Measurements from ENCODE around the gene DPYD. TPM values are rescaled to one million over a fixed set of nuclear protein-coding genes. Genes with fewer than 3 reads are reported as not detected.

Gene DPYD
- total and polyA plus RNA-seq, 9 of the 15 experiments (the other 6 are each of a cell fraction or from before 2014, with no cell fraction given) = 0.03 to 0.25 (median 0.08) TPM; not detected in 2

GRCh38 chr1:97482022-97482421, 438.8 kb downstream of the DPYD start:
- Histone ChIP-seq H3K27me3 (ENCODE audit: control insufficient read depth in 2 of 2, insufficient read depth in 2 of 2, low read length in 2 of 2) (no peaks in the 10 kb centered on the region), H3K4me2 (ENCODE audit: insufficient read depth, low read length) (no peak overlapping the region), H3K79me2 (ENCODE audit: control insufficient read depth, insufficient read depth, low read length) (no peaks in the 10 kb centered on the region), H3K4me1 (replicated peaks in 1 of 2; ENCODE audit: control insufficient read depth in 2 of 2, insufficient read depth in 2 of 2, low read length in 2 of 2) (no peaks in the 10 kb centered on the region), H2AFZ (ENCODE audit: low read depth, low read length) (no peak overlapping the region), H3K9me3 (replicated peaks; ENCODE audit: control insufficient read depth, insufficient read depth, low read depth, low read length) (no peaks in the 10 kb centered on the region), H4K20me1 (replicated peaks; ENCODE audit: control insufficient read depth, insufficient read depth, low read length) (no peaks in the 10 kb centered on the region), H3K27ac (ENCODE audit: extremely low read depth, low read depth, low read length) (no peak overlapping the region), H3K9ac (ENCODE audit: insufficient read depth in 1 of 2, low read depth in 2 of 2, low read length in 2 of 2) (no peak overlapping the region), H3K36me3 (ENCODE audit: control insufficient read depth, insufficient read depth, low read length) (no peaks in the 10 kb centered on the region), H3K4me3 (no peak overlapping the region), H3K9me1 (ENCODE audit: control insufficient read depth, insufficient read depth, low read length) (no peaks in the 10 kb centered on the region)
- ChIA-PET POLR2A (no interaction called here), CTCF (ENCODE audit: low intra/inter-chr PET ratio) (no interaction called here)
- DNase-seq (ENCODE audit: extremely low read depth in 1 of 4, low spot score in 3 of 4) = no peak
- in situ Hi-C loops (cut with MboI) (no loop called here), intact Hi-C loops (cut with micrococcal nuclease) (no loop called here)
- BruUV-seq (replicated peaks) = no TSS peak
- TF ChIP-seq ZNF609 (CRISPR knock-in tag; IDR thresholded peaks at IDR 0.05; ENCODE audit: borderline replicate concordance) = no peak
- no peak for FAIRE-seq
- WGBS (ENCODE audit: insufficient coverage, low coverage, missing lambda C conversion rate) = 0% methylated on average over 1 of the region's 1 CpG
- no peak for ATAC-seq
